NCI-H82 (cell line): ENCODE results near the gene TREH.

Source experiments
- DNase-seq: peaks from one replicate; lab custom pipeline; 2025; lab: John Stamatoyannopoulos, UW

The TREH gene

GRCh38 chr11:118663902-118664301, 15.5 kb downstream of the TREH start:
- no peak for DNase-seq

- DNase-seq: no peak
These were observed 16.1 kb downstream of the TREH start for GRCh38 chr11:118663381-118663780.

GRCh38 chr11:118662401-118663271, 16.8 kb downstream of the TREH start:
- DNase-seq: no peak

- DNase-seq: no peak
These were observed 17.8 kb downstream of the TREH start for GRCh38 chr11:118661425-118662301.

- no peak for DNase-seq
These were observed 18.6 kb downstream of the TREH start for GRCh38 chr11:118660681-118661424.

- no peak for DNase-seq
These were observed 19.3 kb downstream of the TREH start for GRCh38 chr11:118659953-118660680.

GRCh38 chr11:118659314-118659952, 20.0 kb downstream of the TREH start:
- DNase-seq: peak; percentile 89

- DNase-seq: no peak
These were observed 20.8 kb downstream of the TREH start for GRCh38 chr11:118658429-118659313.

GRCh38 chr11:118657709-118658428, 21.6 kb downstream of the TREH start:
- no peak for DNase-seq

- no peak for DNase-seq
These were observed 22.2 kb downstream of the TREH start for GRCh38 chr11:118657238-118657637.

GRCh38 chr11:118656563-118657165, 22.8 kb downstream of the TREH start:
- no peak for DNase-seq

- DNase-seq: no peak
These were observed 23.8 kb downstream of the TREH start for GRCh38 chr11:118655486-118656190.

- DNase-seq: no peak
These were observed 25.6 kb downstream of the TREH start for GRCh38 chr11:118653684-118654390.

GRCh38 chr11:118652681-118653181, 26.7 kb downstream of the TREH start:
- DNase-seq: no peak

GRCh38 chr11:118651820-118652219, 27.6 kb downstream of the TREH start:
- no peak for DNase-seq

GRCh38 chr11:118650366-118650765, 29.1 kb downstream of the TREH start:
- DNase-seq: no peak

GRCh38 chr11:118649941-118650340, 29.5 kb downstream of the TREH start:
- no peak for DNase-seq
